GM12873 (cell line): ENCODE results near the gene ARNT2.

ENCODE experiments used
- TF ChIP-seq, protein P1 (sequence below): IDR thresholded peaks from 2 replicates; pipeline ENCODE4 v1.5.1; 2012; ENCODE audit warnings: low read depth, mild to moderate bottlenecking, moderate library complexity, low read length, control low read depth; ENCODE audit not compliant: insufficient read depth; ENCODE audit errors: missing control alignments

Gene ARNT2

DNA sequence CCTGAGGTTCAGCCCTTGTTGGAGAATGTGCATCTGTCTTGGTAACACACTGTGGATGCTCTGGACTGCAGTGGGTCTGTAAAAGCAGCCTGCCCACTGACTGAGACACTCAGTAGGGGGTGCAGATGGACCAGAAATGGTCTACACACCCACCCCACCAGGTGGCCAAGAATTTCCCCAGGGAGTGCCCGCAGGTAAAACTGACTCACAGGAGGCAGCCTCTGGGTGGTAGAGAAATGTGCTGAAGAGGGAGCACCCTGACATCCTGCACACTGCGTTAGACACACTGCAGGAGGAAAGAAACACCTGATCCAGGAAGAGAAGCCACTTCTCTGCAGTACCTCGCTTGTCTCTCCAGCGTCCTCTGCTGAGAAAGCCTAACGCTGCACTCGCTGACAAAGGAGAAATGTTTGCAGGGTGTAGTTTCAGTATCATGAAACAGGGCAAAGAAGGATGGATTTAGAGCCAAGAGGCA lies 181.4 kb downstream of the ARNT2 start:
- TF ChIP-seq, protein P1, sequence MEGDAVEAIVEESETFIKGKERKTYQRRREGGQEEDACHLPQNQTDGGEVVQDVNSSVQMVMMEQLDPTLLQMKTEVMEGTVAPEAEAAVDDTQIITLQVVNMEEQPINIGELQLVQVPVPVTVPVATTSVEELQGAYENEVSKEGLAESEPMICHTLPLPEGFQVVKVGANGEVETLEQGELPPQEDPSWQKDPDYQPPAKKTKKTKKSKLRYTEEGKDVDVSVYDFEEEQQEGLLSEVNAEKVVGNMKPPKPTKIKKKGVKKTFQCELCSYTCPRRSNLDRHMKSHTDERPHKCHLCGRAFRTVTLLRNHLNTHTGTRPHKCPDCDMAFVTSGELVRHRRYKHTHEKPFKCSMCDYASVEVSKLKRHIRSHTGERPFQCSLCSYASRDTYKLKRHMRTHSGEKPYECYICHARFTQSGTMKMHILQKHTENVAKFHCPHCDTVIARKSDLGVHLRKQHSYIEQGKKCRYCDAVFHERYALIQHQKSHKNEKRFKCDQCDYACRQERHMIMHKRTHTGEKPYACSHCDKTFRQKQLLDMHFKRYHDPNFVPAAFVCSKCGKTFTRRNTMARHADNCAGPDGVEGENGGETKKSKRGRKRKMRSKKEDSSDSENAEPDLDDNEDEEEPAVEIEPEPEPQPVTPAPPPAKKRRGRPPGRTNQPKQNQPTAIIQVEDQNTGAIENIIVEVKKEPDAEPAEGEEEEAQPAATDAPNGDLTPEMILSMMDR: peak; percentile 23

DNA sequence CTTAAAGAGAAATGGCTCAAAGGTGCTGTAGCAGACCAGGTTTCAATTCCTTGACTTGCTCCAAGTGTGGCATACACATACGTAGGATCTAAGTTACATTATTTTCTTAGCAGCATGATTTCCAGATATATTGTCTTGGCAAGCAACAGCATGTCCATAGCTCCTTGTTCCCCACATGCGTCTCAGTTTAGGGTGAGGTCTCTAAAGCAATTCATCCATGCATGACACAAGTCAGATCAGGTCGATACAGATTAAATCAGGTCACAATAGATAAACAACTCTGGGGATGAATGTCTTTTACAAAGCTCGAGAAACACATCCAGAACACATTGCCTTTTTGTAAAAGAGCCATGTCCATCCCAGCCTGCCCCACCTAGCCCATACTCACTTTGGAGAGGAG lies 182.0 kb downstream of the ARNT2 start:
- TF ChIP-seq, protein P1: no peak

DNA sequence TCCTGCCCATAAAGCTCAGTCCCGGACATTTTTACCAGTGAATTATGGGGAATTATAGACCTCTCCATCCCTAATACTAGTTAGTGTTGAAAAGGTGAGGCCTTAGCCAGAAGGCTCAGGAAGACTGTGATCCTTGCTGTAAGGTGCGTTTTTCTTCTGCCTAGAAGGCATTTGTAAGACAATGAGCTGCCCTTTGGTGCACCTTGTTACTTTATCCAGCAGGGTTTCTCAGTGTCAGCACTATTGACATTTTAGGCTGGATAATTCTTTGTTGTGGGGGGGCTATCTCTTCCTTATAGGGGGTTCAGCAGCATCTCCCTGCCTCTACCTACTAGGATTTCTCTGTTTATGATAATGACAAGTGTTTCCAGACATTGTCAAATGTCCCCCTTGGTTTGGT lies 182.8 kb downstream of the ARNT2 start:
- TF ChIP-seq, protein P1: no peak

DNA sequence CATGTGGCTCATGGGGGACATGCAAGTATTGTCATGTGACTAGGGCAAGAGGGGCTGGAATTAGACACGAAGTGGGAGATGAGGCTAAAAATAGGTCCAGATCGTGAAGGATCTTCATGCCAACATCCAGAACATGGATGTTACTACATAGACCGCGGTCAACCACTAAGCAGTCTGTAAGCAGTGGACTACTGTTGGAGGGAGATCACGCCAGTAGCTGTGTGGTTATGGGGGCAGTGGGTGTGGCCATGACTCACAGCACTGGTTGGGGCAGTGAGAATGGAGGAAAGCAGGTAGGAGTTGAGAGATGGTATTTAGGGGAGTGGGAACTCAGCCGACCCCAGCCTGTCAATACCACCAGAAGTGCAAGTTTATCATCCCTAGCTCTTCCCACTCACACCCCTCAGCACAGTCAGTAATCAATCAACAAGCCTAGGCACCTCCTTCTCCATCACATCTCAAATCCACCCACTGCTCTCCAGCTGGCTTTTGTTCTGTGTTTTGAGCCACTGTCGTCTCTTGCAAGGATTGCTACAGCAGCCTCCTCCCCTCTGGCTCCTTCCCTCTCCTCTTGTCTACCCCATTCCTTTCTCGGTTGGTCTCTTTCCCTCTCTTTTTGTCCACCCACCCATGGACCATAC lies 183.8 kb downstream of the ARNT2 start:
- TF ChIP-seq, protein P1: no peak

DNA sequence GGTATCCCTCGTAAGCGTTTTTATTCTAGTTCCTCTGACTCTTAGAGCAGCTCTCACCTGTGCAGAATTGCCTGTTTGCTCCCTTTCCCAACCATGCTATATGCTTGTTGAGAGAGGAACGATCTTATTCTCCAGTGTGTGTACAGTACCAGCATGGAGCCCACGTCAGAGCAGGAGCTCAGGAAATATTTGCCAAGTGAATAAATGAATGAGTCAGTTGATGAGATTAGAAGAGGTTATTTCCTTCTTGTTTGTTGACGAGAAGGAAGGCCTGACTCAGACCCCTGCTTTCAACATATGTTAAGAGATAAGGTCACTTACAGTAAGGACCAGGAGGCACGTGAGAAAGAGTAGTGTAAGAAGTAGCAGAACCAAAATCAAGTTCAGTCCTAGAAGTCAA lies 184.6 kb downstream of the ARNT2 start:
- TF ChIP-seq, protein P1: no peak

DNA sequence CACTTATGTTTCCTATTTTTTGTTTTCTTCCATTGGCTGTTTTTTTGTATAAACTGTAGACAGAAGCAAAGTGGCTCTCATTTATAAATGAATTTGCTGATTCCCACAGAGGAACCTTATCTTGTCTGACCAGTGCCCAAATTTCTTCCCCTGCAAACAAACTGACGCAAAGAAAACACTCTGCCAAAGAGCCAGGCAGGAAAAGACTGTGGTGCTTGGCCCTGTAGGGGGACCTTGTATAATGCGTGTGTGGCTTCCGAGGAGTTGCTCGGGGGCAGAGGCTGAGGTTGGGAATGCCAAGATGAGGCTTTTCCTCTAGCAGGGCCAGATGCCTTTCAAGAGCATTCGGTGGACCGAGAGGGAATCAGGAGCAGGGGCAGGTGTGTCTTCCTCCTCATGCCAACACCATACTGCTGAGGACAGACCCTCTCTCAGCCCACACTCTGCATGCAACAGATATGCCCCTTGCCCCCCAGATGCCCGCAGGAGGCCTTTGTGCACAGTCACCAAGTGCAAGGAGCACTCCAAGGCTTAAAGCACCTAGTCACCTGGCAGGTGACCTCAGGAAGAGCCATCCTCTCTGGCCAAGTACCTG lies 186.7 kb downstream of the ARNT2 start:
- TF ChIP-seq, protein P1: no peak

DNA sequence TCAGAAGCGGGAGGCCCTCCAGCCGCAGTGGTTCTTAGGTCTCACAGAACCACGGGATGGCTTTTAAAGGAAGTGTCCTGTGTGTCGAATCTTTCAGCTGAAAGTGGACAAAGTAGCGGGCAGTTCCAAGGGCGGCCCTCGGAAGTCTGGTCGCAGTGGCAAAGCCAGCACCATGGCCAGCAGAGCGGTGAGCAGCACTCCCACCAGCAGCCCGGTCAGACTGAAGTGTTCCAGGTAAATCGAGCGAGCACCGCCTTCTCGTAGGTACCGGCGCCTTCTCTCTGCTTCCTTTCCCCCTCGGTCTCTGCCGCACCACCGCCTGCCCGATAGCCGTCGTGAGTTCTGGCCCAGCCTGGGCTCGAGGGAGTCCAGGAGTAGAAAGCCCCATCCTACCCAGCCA lies 187.3 kb downstream of the ARNT2 start:
- TF ChIP-seq, protein P1: no peak
